Testis (tissue), 5 donors: ENCODE results near the gene GPX6. TPM values are rescaled to one million over a fixed set of nuclear protein-coding genes. Genes with fewer than 3 reads are reported as not detected.

ENCODE experiments used
- DNase-seq: peaks from one replicate; pipeline ENCODE4 v3.0.0-alpha.2; 2019
- H3K27ac ChIP-seq, 2 donors: fragments of 200-600 bp; sonication (generic); one replicate each; pipeline ENCODE4 v1.5.1; 2019
- H3K27me3 ChIP-seq: fragments of 200-600 bp; sonication (generic); one replicate; pipeline ENCODE4 v1.5.1; 2019
- H3K36me3 ChIP-seq: fragments of 200-600 bp; sonication (generic); one replicate; pipeline ENCODE4 v1.5.1; 2017; ENCODE audit warnings: low read depth; ENCODE audit errors: missing control alignments
- H3K4me1 ChIP-seq: fragments of 200-600 bp; sonication (generic); one replicate; pipeline ENCODE4 v1.5.1; 2019
- H3K4me3 ChIP-seq, 2 donors: fragments of 200-600 bp; sonication (generic); one replicate each; pipeline ENCODE4 v1.5.1; 2017 to 2019
- H3K9me3 ChIP-seq: fragments of 200-600 bp; sonication (generic); one replicate; pipeline ENCODE4 v1.5.1; 2017
- POLR2A ChIP-seq: fragments of 450-650 bp; IDR thresholded peaks from one replicate; pipeline ENCODE4 v1.6.1; 2017; ENCODE audit warnings: antibody characterized with exemption, mild to moderate bottlenecking, moderate library complexity
- WGBS, 2 donors: methylation state at CpG; one replicate each; pipeline ENCODE4 v1.1.5; 2018; 5-methylcytosine and 5-hydroxymethylcytosine counted together
- intact Hi-C: fragments of 100-400 bp; cut with DNase I; formaldehyde crosslinking; loops from one replicate; pipeline ENCODE4 v1.15.1; 2023; ENCODE audit warnings: low total_unique reads
- long read RNA-seq, 2 donors: transcript quantifications; one replicate each; lab custom pipeline, GENCODE V29; 2026
- polyA plus RNA-seq: library from polyadenylated mRNA; stranded (reverse); fragments of 350-450 nt; fragmentation: Illumina TruSeq; extraction: RNeasy Lipid Tissue Mini Kit (QIAGEN cat#74804); gene quantifications from one replicate; pipeline ENCODE4 v1.2.3, GENCODE V29; 2014; ENCODE audit warnings: low read depth, low replicate concordance; ENCODE audit not compliant: insufficient read depth
- total RNA-seq, 2 donors: library from RNA; depleted of rRNA; stranded (reverse); fragments of >200 nt; gene quantifications; one replicate each; pipeline ENCODE4 v1.2.3, GENCODE V29; 2016
- TF ChIP-seq, protein P1 (sequence below), 3 experiments: fragments of 450-650 bp in 2 of 3; fragments of 200-600 bp in 1 of 3; sonication (generic) in 1 of 3; IDR thresholded peaks; one replicate each; pipeline ENCODE4 v1.5.1; 2016 to 2019; ENCODE audit warnings: antibody characterized with exemption in 3 of 3, mild to moderate bottlenecking in 2 of 3, moderate library complexity in 1 of 3

GPX6 gene, protein sequence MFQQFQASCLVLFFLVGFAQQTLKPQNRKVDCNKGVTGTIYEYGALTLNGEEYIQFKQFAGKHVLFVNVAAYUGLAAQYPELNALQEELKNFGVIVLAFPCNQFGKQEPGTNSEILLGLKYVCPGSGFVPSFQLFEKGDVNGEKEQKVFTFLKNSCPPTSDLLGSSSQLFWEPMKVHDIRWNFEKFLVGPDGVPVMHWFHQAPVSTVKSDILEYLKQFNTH
- under 1 TPM; 0.19 to 0.87 TPM for total RNA-seq
- polyA plus RNA-seq, result 0.54 TPM
- long read RNA-seq, donor 1, result 0 reads
- long read RNA-seq, donor 2, result 0 reads

DNA sequence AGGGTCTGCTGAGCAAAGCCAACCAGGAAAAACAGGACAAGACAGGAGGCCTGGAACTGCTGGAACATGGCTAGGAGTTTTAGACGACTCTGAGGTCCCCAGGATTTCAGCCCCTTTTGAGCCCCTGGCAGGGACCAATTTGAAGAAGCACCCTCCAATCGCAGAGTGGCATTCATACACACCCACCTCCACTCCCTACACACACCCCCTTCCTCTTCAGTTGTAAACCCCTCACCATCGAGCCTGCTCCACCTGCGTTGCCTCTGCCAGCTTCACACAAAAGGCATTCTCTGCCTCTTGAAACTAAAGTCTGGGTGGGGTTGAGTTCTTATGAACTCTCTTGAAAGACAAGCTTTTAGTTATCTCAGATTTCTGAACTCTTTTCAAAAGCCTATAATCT lies at the start of gene GPX6:
GPX6 (minus strand) TSS at position 118 of the 400 bp plus-strand sequence; CDS start at position 68, 50 bp downstream.
- Histone ChIP-seq H3K27me3 (no peaks in the 10 kb centered on the region), H3K36me3 (no peaks in the 10 kb centered on the region), H3K27ac (no peak within 1 kb of the TSS), H3K4me3 (no peak within 1 kb of the TSS), H3K4me1 (no peaks in the 10 kb centered on the region), H3K9me3 (no peaks in the 10 kb centered on the region)
- DNase-seq, result no peak
- no peak for TF ChIP-seq POLR2A
- TF ChIP-seq, protein P1, sequence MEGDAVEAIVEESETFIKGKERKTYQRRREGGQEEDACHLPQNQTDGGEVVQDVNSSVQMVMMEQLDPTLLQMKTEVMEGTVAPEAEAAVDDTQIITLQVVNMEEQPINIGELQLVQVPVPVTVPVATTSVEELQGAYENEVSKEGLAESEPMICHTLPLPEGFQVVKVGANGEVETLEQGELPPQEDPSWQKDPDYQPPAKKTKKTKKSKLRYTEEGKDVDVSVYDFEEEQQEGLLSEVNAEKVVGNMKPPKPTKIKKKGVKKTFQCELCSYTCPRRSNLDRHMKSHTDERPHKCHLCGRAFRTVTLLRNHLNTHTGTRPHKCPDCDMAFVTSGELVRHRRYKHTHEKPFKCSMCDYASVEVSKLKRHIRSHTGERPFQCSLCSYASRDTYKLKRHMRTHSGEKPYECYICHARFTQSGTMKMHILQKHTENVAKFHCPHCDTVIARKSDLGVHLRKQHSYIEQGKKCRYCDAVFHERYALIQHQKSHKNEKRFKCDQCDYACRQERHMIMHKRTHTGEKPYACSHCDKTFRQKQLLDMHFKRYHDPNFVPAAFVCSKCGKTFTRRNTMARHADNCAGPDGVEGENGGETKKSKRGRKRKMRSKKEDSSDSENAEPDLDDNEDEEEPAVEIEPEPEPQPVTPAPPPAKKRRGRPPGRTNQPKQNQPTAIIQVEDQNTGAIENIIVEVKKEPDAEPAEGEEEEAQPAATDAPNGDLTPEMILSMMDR (IDR thresholded peaks at IDR 0.05), result no peak
- intact Hi-C loops, result no loop called here
- 59% methylated on average over 4 of the region's 4 CpGs for WGBS, 2 donors

DNA sequence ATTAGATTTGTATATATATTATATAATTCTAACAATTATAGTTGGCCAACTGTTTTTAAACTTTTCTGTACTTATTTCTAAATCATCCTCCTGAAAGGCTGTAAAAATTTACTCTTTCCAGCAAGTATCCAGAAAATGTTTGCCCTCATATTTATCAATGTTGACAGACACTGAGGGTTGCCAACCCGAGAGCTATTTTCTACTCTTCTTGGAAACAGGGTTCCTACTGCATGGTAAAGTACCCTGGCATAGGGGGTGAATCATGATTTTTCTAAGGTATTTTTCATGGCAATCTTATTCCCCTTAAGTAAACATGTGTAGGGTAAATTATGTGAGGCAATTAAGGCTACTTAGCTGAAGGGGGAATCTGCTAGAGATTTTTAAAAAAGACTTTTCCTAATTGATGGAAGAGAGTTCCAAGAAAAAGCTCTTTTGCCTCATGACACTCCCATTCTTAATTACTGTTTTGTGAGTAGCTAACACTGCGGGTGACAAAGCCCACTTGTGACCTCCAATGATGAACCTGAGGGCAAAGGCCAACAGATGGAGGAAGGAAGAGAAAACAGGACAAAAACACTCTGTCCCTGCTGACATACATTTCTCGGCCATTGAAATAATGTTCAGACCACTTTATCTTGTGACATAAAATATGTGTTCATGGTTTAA lies 48.0 kb upstream of the GPX6 start:
- Histone ChIP-seq H3K36me3 (no peaks in the 10 kb centered on the region), H3K9me3 (no peaks in the 10 kb centered on the region), H3K4me3 (no peak overlapping the region), H3K4me1 (no peaks in the 10 kb centered on the region), H3K27me3 (no peaks in the 10 kb centered on the region), H3K27ac (no peak overlapping the region)
- no peak for DNase-seq
- no peak for TF ChIP-seq POLR2A
- TF ChIP-seq, protein P1 (IDR thresholded peaks at IDR 0.05), result no peak
- intact Hi-C loops, result no loop called here
- WGBS, 2 donors, result 48 to 57% methylated on average over 3 of the region's 3 CpGs

DNA sequence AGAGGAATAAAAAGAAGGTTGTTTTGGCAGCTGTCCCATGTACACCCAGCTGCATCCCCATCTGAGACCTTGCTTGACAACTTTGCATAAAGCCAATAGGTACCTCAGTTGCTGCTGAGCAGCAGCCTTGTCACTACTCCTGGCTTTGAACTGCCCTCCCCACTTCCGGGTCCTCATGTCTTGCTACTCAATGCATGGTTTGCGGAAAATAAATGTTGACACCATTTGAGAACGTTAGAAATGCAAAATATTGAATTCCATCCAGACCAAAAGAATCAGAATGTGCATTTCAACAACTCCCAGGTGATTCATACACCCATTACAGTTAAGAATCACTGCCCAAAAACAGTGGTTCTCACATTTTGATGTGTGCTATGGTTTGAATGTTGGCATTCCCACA lies 43.0 kb upstream of the GPX6 start:
- Histone ChIP-seq H3K4me1 (peaks cover 7% of the 10 kb centered on the region), H3K27me3 (no peaks in the 10 kb centered on the region), H3K36me3 (no peaks in the 10 kb centered on the region), H3K4me3 (no peak overlapping the region), H3K27ac (no peak overlapping the region), H3K9me3 (no peaks in the 10 kb centered on the region)
- no peak for TF ChIP-seq POLR2A
- TF ChIP-seq, protein P1 (IDR thresholded peaks at IDR 0.05), result no peak
- DNase-seq, result no peak
- 56 to 62% methylated on average over 3 of the region's 3 CpGs for WGBS, 2 donors
- intact Hi-C loops, result no loop called here

DNA sequence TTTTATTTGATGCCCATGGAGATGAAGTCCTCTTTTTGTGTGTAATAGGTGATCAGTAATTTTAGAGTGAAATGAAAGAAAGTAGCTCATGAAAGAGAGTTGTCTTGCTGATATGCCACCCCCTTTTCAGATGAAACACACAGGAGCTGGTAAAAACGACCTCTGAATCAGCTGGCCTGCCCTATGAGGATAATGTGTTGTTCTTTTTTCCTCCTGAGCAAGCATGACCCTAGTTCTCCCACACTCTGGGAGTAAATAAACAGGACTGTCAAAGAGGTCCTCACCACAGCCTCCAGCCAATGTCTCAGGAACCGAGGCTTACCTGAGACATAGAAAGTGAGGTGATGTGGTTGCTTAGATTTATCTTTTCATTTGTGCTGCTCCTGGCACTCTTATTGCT lies 39.5 kb upstream of the GPX6 start:
- intact Hi-C loops, result no loop called here
- no peak for DNase-seq
- WGBS, 2 donors, result 46 to 61% methylated on average over 2 of the region's 2 CpGs
- H3K9me3 ChIP-seq, result no peaks in the 10 kb centered on the region
- H3K4me1 ChIP-seq, result peaks cover 7% of the 10 kb centered on the region
- peak overlapping the region; percentile 23 to 71 for H3K27ac ChIP-seq
- H3K36me3 ChIP-seq, result no peaks in the 10 kb centered on the region
- TF ChIP-seq, protein P1 (IDR thresholded peaks at IDR 0.05), result no peak
- no peaks in the 10 kb centered on the region for H3K27me3 ChIP-seq
- no peak overlapping the region for H3K4me3 ChIP-seq
